Bronchial epithelial cell (primary cell): ENCODE data around the gene SNX1. TPM values are rescaled to one million over a fixed set of nuclear protein-coding genes. Genes with fewer than 3 reads are reported as not detected.

Source experiments
- DNase-seq: peaks from one replicate; pipeline ENCODE4 v3.0.0-alpha.2; 2010; ENCODE audit warnings: low read depth
- FAIRE-seq: peaks from 2 replicates; lab custom pipeline; 2011; peaks lifted over from hg19 to GRCh38; lab: Jason Lieb, UNC
- H3K27me3 ChIP-seq: 2 replicates; pipeline ENCODE4 v1.5.1; 2011; ENCODE audit warnings: low read length; ENCODE audit not compliant: control insufficient read depth, insufficient read depth
- H3K36me3 ChIP-seq: 2 replicates; pipeline ENCODE4 v1.5.1; 2011; ENCODE audit warnings: low read length; ENCODE audit not compliant: control insufficient read depth, insufficient read depth
- H3K4me3 ChIP-seq: 2 replicates; pipeline ENCODE4 v1.5.1; 2011; ENCODE audit warnings: mild to moderate bottlenecking, low read depth, low read length, control low read depth
- CTCF ChIP-seq: IDR thresholded peaks from 2 replicates; pipeline ENCODE4 v1.5.1; 2011; ENCODE audit warnings: mild to moderate bottlenecking, moderate library complexity, low read length, control low read depth, inconsistent platforms; ENCODE audit not compliant: insufficient read depth, severe bottlenecking
- total RNA-seq: library from RNA; depleted of rRNA; stranded (reverse); fragments of >200 nt; gene quantifications from 2 replicates; pipeline ENCODE4 v1.2.1, GENCODE V29; 2014

The SNX1 gene
- total RNA-seq, 1 donor from 2014 or later = 28.7 TPM

- Histone ChIP-seq H3K27me3 (no peaks in the 10 kb centered on the region), H3K4me3 (no peak overlapping the region), H3K36me3 (no peaks in the 10 kb centered on the region)
- no peak for FAIRE-seq
- no peak for TF ChIP-seq CTCF
- DNase-seq = no peak
These were observed 35.1 kb upstream of the SNX1 start for GRCh38 chr15:64060716-64061115.

GRCh38 chr15:64066451-64066850, 29.3 kb upstream of the SNX1 start:
- DNase-seq (peak; percentile 43), FAIRE-seq (no peak)
- Histone ChIP-seq H3K4me3 (no peak overlapping the region), H3K27me3 (no peaks in the 10 kb centered on the region), H3K36me3 (no peaks in the 10 kb centered on the region)
- no peak for TF ChIP-seq CTCF

- no peak for FAIRE-seq
- Histone ChIP-seq H3K4me3 (no peak overlapping the region), H3K27me3 (no peaks in the 10 kb centered on the region), H3K36me3 (peaks cover 2% of the 10 kb centered on the region)
- peak; percentile 89 for TF ChIP-seq CTCF
- DNase-seq = peak; percentile 44
These were observed 28.2 kb upstream of the SNX1 start for GRCh38 chr15:64067564-64068030.

DNA sequence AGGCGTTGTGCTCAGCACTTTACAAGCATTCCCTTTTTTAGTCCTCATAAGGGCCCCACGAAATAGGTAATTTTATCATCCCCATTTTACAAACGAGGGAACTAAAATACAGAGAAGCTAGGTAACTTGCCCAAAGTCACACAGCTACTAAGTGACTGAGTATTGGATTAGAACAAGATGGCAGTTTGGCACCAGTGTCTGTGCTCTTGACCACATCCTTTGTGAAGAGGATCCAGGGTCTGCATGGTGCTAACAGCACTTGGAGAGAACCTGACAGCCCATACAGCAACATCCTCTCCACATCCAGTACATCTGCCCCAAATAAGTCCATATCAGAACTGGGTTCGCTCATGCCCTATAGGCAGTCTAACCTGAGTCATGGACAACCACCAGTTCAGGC, 27.6 kb upstream of the SNX1 start:
- Histone ChIP-seq H3K36me3 (peaks cover 4% of the 10 kb centered on the region), H3K4me3 (no peak overlapping the region), H3K27me3 (no peaks in the 10 kb centered on the region)
- FAIRE-seq (no peak), DNase-seq (no peak)
- TF ChIP-seq CTCF = no peak

- H3K36me3 ChIP-seq = peaks cover 4% of the 10 kb centered on the region
- no peaks in the 10 kb centered on the region for H3K27me3 ChIP-seq
- no peak overlapping the region for H3K4me3 ChIP-seq
- DNase-seq (no peak), FAIRE-seq (no peak)
- no peak for TF ChIP-seq CTCF
These were observed 25.7 kb upstream of the SNX1 start for GRCh38 chr15:64070106-64070505.
